SH-SY5Y (cell line): ENCODE data around the gene VWA1.

Experiments used
- GATA2 ChIP-seq: IDR thresholded peaks from 2 replicates; pipeline ENCODE4 v1.6.1; 2011; ENCODE audit warnings: mild to moderate bottlenecking, low read depth, low read length
- GATA3 ChIP-seq: IDR thresholded peaks from 2 replicates; pipeline ENCODE4 v1.6.1; 2011; ENCODE audit warnings: low read depth, mild to moderate bottlenecking, low read length, moderate library complexity

DNA sequence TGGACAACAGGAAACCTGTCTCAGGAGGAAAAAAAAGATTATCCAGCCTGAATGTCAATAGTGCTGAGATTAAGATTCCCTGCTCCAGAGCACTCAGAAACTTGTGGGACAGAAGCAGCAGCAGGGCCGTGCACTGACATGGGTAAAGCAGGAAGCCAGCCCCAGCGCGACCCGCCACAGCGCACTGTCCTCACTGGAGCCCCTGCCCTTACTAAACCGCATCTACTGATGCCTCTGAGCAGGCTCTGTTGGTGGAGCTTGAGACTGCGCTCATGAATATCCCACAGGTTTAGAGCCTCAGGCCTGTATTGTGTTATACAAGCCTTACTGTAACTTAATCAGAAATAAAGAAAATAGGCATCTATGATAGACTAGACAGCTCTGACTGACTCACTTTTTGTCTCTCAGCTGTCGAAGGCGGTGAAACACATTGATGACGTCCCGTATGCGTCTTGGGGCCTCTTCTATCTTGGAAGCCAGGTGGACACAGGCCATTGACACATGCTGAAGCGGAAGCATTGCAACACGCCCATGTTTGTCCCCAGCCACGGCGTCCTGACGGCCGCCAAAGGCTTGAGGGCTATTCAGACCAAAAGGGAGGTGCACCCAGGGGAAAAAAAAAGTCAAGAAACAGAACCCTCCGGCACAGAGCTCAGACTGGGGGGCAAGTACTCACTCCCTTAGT lies 37.5 kb upstream of the VWA1 start:
- TF ChIP-seq GATA2 (no peak), GATA3 (no peak)
